NCI-H2227 treated with DMSO at 0.1 percent for 48 hours (cell line): ENCODE data around the gene ZNF630.
A peak's percentile ranks its signal among the peaks of the same experiment; 100 is the strongest.
"Not testable (repeated sequence)": the region's sequence is repeated elsewhere in the genome, so short reads cannot be mapped to it uniquely, and the experiment has no call there.

Experiments used
- DNase-seq: peaks from one replicate; lab custom pipeline; 2025; lab: John Stamatoyannopoulos, UW

The ZNF630 gene

GRCh38 chrX:48071064-48071985, at the start of gene ZNF630:
Gene ZNF630 (minus strand): TSS chrX:48071640. CDS start chrX:48066886, 4,754 bp downstream.
- DNase-seq = peak; percentile 85

GRCh38 chrX:48107717-48108116, 36.3 kb upstream of the ZNF630 start:
- DNase-seq = no peak

- no peak for DNase-seq
These were observed 31.5 kb upstream of the ZNF630 start for GRCh38 chrX:48102874-48103374.

GRCh38 chrX:48101443-48101842, 30.0 kb upstream of the ZNF630 start:
- DNase-seq = no peak

- DNase-seq = not testable (repeated sequence)
These were observed 21.1 kb upstream of the ZNF630 start for GRCh38 chrX:48092558-48092957.

- DNase-seq = no peak
These were observed 18.7 kb upstream of the ZNF630 start for GRCh38 chrX:48090123-48090522.

- DNase-seq = no peak
These were observed 14.6 kb upstream of the ZNF630 start for GRCh38 chrX:48086082-48086481.

- DNase-seq = no peak
These were observed 12.3 kb upstream of the ZNF630 start for GRCh38 chrX:48083706-48084105.

- no peak for DNase-seq
These were observed 11.8 kb upstream of the ZNF630 start for GRCh38 chrX:48083212-48083611.

- DNase-seq = no peak
These were observed 4.9 kb upstream of the ZNF630 start for GRCh38 chrX:48076343-48076742.

- no peak for DNase-seq
These were observed 656 bp upstream of the ZNF630 start for GRCh38 chrX:48071986-48072605.

GRCh38 chrX:48068096-48068887, 3.1 kb downstream of the ZNF630 start:
- no peak for DNase-seq

- no peak for DNase-seq
These were observed 7.2 kb downstream of the ZNF630 start for GRCh38 chrX:48064261-48064660.

- no peak for DNase-seq
These were observed 12.2 kb downstream of the ZNF630 start for GRCh38 chrX:48059296-48059639.

GRCh38 chrX:48058621-48059295, 12.7 kb downstream of the ZNF630 start:
- no peak for DNase-seq

GRCh38 chrX:48046846-48047245, 24.6 kb downstream of the ZNF630 start:
- DNase-seq = no peak

GRCh38 chrX:48045410-48046311, 25.8 kb downstream of the ZNF630 start:
- DNase-seq = no peak

- DNase-seq = no peak
These were observed 28.4 kb downstream of the ZNF630 start for GRCh38 chrX:48043056-48043455.

- no peak for DNase-seq
These were observed 35.5 kb downstream of the ZNF630 start for GRCh38 chrX:48035891-48036290.

- not testable (repeated sequence) for DNase-seq
These were observed 40.7 kb downstream of the ZNF630 start for GRCh38 chrX:48030641-48031173.
